Uterus (tissue), 2 donors: Measurements from ENCODE around the gene NDUFAF5.

Experiments
- POLR2A ChIP-seq, 2 donors: fragments of 450-650 bp; IDR thresholded peaks; one replicate each; pipeline ENCODE4 v1.6.1; 2016; ENCODE audit warnings: antibody characterized with exemption in 2 of 2, mild to moderate bottlenecking in 1 of 2, moderate library complexity in 1 of 2
- TF ChIP-seq, protein P1 (sequence below), 4 experiments: fragments of 200-600 bp in 2 of 4; fragments of 450-650 bp in 2 of 4; sonication (generic) in 2 of 4; IDR thresholded peaks; one replicate each; pipeline ENCODE4 v1.5.1; 2016 to 2019; ENCODE audit warnings: antibody characterized with exemption in 4 of 4, mild to moderate bottlenecking in 2 of 4, moderate library complexity in 1 of 4

DNA sequence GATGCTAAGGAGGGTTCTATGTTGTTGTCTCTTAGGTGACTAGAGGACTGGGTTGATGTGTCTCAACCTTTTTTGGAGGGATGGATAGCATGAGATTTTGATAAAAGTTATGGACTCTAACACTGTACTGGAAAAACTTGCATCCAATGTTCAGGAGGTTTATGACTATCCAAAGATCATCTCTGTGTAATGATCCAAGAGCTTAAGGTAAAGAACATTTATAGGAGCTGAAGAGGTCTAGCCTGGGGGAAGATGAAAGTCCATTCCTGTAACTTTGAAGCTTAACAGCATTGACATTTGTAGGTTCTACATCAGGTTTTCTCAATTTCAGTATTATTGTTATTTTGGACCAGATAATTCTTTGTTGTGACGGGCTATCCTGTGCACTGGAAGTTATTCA, 49.0 kb upstream of the NDUFAF5 start:
- TF ChIP-seq, protein P1, sequence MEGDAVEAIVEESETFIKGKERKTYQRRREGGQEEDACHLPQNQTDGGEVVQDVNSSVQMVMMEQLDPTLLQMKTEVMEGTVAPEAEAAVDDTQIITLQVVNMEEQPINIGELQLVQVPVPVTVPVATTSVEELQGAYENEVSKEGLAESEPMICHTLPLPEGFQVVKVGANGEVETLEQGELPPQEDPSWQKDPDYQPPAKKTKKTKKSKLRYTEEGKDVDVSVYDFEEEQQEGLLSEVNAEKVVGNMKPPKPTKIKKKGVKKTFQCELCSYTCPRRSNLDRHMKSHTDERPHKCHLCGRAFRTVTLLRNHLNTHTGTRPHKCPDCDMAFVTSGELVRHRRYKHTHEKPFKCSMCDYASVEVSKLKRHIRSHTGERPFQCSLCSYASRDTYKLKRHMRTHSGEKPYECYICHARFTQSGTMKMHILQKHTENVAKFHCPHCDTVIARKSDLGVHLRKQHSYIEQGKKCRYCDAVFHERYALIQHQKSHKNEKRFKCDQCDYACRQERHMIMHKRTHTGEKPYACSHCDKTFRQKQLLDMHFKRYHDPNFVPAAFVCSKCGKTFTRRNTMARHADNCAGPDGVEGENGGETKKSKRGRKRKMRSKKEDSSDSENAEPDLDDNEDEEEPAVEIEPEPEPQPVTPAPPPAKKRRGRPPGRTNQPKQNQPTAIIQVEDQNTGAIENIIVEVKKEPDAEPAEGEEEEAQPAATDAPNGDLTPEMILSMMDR (IDR thresholded peaks at IDR 0.05): no peak
- no peak for TF ChIP-seq POLR2A (IDR thresholded peaks at IDR 0.05)
